Measurements from ENCODE around the gene UNC119B.
"Not testable (repeated sequence)": the region's sequence is repeated elsewhere in the genome, so short reads cannot be mapped to it uniquely, and the experiment has no call there.

DNA sequence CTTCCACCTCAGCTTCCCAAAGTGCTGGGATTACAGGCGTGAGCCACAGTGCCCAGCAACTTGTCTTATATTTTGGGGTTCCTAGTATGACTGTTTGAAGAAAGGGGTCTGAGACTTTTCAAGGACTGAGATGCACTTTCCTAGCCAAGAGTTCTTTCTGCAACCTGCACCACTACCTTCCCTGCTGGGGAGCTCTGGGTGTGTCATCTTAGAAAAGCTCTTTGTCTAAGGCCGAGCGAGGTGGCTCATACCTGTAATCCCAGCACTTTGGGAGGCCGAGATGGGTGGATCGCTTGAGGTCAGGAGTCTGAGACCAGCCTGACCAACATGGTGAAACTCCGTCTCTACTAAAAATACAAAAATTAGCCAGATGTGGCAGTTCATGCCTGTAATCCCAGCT is 40.0 kb upstream of the UNC119B start:
- TF ChIP-seq YY1 (IDR thresholded peaks at IDR 0.05; ENCODE audit: insufficient read depth, insufficient read length); ZNF274 (IDR thresholded peaks at IDR 0.05; ENCODE audit: low read depth, low read length): not testable (repeated sequence)
